HG02798 (cell line): ENCODE measurements around the gene CAPN14.
"Not testable (repeated sequence)": the region's sequence is repeated elsewhere in the genome, so short reads cannot be mapped to it uniquely, and the experiment has no call there.

Source experiments
- ATAC-seq: cut with Tn5 transposase; IDR thresholded peaks from one replicate; pipeline ENCODE4 v1.9.1; 2021; ENCODE audit warnings: mild to moderate bottlenecking; ENCODE audit not compliant: unreplicated experiment, poor library complexity

Gene CAPN14

DNA sequence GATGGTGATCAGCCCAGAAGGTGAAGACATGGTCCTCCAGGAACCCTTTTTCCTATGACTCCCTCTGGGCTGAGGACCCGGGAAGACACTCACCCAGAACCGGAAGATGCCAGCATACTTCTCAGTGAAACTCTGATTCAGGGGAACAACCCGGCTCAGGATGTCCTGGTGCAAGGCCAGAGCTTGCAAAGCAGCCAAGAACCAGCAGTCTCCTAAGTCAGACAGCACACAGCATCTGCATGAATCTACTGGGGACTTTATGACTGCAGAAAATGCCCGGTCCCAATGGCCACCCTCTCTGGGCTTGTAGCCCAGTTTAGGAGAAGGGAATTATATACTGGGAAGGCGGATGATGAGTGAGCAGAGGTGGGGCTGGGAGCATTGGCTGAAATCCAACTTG, 15.3 kb downstream of the CAPN14 start:
- ATAC-seq: no peak

DNA sequence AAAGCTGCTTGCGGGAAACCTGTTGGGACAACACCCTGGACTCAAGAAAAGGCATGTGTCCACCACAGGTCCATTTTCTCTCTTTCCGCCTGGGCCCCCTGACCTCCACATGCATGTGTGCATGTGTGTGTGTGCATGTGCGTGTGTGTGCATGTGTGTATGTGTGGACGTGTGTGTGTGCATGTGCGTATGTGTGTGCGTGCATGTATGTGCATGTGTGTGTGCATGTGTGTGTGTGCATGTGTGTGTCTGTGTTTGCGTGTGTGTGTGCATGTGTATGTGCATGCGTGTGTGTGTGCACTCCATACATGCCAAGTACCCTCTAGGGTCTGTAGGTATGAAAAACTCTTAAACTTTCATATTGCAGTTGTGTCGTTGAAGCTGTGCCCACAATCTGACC, 16.3 kb downstream of the CAPN14 start:
- no peak for ATAC-seq

DNA sequence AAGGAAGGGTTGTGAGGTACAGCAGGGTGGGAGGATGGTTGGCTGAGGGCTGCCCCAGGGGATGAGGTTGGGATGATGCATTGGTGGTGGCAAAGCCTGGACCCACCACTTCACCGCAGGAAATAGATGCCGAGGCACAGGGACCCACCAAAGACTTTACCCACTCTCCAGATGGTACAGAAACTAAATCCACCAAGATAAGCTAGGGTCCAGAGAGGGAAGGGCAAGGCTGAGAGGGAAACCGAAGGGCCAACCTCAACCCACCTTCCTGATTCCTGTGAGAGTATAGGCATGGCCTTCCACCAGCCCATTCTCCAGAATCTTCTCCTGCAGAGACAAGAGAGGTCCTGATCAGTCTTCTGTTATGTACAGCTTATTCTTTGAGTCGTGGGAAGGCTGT, 18.1 kb downstream of the CAPN14 start:
- ATAC-seq: no peak

DNA sequence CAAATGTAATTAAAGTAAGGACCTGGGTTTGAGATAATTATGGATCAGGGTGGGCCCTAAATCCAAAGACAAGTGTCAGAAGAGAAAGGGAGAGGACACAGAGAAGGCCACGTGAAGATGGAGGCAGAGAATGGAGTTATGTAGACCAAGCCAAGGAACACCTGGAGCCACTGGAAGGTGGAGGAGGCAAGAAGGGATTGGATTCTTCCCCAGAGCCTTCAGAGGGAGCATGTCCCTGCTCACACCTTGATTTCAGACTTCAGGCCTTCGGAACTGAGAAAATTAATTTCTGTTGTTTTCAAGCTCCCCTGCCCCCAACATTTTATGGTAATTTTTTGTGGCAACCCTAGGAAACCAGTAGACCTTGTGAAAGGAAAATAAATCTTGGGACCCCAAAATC, 19.6 kb downstream of the CAPN14 start:
- no peak for ATAC-seq

DNA sequence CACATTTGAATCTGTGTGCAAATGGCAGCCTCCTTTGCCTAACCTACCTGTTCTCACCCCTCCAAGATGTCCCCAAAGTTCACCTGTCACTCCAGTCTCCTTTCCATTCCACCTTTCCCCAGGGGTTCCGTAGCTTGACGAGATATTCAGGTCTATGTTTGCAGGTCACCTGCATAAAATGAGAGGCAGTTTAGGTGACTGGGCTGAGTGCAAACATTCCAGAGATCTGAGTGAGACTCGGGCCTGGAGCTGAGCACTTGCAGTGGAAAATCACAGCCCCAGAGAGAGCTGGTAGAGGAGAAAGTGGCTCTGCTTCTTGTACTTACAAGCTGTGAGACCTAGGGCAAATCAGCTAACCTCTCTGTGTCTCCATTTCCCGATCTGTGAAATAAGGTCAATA, 20.1 kb downstream of the CAPN14 start:
- ATAC-seq: no peak

DNA sequence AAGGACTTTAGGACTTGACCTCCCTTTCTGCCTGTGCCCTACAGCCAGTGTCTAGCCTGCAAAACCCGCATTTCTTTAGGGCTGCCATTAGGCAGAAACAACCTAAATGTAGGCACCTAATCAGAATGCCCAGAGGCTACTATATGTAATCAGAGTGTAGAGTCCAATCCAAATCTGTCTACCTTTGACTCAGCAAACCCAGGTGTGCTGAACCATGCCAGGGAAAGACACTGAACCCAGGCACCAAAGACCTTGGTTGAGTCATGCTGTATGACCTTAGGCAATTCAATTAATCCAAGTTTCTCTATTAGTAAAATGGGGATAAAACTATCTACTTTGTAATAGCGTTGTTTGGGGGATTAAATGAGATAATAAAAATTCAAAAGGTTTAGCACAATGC, 20.7 kb downstream of the CAPN14 start:
- ATAC-seq: no peak

DNA sequence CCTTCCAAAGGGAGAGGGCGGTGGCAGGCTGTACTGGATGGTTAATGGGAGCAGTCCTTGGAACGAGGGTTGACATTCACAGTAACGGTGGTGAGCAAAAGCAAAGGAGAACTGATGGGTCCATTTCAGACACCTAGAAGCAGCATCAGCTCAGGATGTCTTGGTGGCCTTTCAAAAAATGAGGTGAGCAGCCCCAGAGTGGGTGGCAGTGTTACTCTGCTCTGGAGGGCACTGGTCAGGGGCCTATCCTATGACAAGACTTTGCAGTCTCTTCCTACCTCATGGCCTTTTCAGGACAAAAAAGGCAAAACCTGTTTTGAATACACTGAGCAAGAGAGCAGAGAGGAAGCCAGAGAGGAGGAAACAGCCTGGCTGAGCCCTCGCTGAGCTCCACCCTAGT, 23.5 kb downstream of the CAPN14 start:
- ATAC-seq: no peak

DNA sequence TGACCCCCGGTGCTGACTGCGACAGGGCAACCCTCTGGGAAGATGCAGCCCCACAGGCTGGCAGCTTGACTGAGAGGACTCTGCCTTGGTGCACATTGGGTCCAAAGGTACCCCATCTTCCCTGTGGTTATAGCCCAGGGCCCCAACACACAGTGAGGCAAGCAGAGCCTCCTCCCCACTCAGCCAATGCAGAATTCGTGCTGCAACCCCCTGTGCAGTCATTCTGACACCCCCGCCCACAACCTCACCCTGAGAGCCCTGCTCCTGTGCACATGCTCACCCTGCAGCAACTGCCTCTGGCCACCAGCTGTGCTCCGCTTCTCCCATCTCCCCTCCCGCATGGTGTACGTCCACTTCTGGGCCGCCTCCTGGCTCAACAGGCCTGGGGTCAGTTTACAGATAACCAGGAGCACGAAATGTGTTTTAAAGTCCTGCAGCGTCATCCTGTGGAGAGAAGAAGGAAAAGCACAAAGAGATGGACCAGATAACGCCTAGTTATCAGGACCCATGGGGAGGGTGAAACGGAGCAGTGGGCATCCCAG, 24.4 kb downstream of the CAPN14 start:
- no peak for ATAC-seq

DNA sequence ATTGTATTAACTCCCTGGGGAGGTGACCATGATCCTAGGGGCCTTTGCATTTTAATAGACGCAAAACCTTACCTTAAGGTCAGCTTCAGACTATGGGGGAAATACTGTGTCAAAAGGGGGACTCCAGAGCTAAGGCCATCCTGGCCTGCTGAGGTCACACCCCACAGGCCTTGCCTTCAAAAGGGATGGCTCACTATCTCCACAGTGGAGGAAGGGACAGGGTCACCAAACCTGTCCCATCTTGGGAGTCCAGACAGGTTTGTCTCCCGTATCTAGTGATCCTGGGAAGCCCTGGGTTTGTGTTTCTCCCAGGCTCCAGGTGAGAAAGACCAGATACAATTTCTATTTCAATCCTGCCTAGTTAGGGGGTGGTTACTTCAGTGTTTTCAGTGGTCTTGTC, 24.9 kb downstream of the CAPN14 start:
- ATAC-seq: no peak

DNA sequence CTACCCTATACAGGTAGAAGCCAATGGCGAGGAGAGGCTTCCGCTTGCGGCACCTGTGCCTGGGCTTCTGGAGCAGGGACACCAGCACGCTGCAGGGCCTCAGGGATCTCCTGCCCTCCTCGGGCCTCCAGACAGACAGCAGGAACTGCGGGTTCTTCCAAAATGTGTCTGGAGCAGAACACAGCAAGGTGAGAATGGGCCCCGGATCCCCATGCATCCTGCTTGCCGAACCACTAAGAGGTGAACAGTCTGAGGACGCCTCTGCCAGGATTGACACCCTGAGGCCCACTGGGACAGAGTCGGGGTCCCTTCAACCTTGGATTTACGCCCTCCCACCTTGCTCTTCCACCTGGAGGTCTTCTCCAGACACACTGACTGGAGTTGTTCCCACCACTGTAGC, 25.4 kb downstream of the CAPN14 start:
- no peak for ATAC-seq

DNA sequence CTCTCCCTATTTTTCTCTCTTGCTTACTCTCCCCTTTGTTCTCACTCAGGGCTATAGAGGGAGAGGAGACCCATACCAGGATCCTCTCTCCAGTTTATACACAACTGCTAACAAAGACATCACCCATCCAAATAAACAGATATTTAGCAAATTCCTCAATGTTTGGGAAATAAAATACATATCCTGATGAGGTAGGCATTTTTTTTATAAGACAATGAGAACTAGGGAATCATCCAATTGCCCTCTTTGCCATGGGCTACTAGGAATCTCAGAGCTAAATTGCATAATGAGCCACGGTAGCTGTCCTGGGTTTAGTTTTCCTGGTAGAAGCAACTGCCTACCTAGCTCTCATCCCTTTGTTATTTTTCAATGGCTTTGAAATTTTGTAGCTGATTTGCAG, 27.1 kb downstream of the CAPN14 start:
- ATAC-seq: no peak

DNA sequence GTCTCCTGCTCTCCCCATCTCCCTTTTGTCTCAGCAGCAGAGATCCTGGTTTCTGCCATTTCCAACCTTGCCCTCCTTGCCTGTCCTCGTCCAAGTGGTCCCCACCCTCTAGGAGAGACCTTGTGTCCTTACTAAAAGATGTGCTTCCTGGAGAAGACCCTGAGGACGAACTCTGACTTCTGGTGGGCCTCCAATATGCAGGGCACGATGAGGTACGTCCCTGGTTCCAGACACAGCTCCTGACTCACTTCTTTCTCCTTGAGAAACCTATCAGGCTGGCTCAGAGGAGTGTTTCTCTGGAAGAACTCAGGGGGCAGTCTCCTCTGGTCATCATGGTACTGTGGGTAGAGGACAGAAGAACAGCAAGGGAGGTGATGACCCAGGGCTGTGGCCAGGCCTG, 28.2 kb downstream of the CAPN14 start:
- no peak for ATAC-seq

DNA sequence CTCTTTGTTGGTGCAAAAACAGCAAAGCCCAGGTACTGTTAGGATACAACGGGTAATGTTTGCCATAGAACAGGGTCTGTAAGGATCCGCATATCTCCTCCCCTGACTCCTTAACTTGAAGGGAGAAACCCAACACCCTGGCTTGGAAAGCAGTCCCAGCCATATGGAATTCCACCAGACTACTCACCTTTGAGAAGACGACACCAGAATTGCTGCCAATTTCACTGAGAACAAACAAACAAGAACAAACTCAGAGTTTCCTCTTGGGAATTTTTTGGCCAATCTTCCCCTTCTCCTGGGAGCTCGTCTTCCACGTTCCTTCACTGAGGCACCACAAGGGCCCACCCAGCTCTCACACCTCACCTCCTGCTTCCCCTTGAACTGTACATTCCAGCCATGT, 29.2 kb downstream of the CAPN14 start:
- ATAC-seq: no peak

DNA sequence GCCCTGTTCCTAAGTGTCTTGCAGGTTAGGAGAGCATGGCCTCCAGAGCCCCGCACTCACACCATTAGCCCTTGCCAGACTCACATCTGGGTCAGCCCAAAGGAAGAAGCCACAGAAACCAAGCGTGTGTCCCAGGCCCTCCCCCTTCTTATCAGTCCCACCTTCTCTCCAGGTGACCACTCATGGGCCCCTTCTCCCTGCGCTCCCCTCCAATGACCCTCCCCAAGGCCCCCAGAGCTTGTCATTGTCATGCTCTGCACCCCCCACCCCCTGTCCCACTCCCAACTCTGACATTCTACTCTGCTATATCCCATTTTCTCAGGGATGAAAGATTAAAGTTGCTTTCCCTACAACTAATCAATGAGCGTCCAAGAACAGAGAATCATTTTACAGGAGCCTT, 30.1 kb downstream of the CAPN14 start:
- ATAC-seq: no peak

DNA sequence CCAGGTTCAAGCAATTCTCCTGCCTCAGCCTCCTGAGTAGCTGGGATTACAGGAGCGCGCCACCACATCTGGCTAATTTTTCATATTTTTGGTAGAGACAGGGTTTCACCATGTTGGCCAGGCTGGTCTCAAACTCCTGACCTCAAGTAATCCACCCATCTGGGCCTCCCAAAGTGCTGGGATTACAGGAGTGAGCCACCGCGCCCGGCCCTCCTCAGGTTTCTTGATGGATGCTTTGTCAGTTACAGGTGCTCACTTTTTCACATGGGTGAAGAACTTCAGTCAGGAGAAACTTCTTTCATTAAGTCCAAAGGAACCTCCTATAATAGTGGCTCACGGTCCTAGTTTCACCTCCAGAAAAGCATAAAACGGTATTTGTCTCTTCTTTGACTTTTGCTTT, 33.3 kb downstream of the CAPN14 start:
- not testable (repeated sequence) for ATAC-seq

DNA sequence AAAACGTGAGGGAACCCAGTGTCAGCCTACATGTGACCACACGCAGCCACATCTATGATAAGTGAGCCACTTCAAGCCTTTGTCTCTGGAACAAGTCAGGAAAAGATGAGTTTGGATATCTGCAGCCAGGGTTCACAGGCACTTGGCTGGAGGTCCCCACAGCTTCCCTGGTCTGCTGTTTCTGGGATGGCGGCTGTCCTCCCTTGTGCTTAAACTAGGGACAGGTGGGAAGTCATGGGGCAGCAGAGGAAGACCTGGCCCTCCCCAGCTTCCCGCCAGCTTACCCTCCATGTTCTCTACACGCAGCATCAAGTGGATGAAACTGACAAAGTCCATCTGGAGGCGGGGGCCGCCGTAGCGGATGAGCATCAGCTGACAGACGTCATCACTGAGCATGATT, 40.6 kb downstream of the CAPN14 start:
- ATAC-seq: no peak

DNA sequence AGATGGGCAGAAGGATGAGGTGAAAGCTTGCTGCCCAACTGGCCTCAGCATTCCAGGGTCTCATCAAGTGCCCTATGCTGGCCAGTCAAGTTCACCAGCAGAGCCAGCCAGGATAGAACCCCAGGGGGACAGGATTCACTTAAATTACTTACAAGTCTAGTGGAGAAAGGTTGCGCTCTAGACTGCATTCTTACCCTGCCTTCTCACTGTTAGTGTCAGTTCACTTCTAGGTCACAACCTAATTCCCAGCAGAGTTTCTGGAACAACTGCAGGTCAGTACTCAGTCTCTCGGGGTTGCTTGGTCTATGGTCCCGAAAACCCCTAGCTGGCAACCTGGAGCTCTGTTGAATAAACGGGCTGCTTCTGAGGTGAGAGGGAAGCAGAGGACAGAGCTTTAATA, 46.2 kb downstream of the CAPN14 start:
- no peak for ATAC-seq

DNA sequence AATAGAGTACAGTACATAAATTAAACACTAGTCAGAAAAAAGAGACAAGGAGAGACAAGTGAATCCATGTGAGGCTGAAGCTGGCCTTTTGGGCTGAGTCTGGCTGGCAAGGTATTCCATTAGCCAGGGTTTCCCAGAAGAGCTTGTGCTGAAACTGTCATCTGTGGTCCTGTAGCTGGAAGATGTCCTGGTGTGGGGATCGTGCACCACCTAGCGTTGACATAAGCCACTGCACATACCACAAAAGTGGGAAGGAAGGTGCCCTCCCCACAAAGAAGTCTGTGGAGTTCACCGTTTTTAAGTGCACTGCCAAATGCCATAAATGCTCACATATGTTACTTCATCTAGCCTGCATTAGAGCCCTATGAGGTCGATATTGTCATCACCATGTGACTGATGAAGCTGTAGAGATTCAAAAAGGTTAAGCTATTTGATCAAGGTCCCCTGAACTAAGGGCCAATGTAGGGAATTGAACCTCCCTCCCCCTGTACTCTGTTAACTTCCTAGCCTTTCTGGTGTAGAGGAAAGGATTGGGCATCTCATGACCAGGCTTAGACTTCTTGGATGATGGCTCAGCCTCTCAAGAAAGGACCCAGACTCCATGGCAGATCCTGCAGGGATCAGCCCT, 47.1 kb downstream of the CAPN14 start:
- ATAC-seq: peak; percentile 85

DNA sequence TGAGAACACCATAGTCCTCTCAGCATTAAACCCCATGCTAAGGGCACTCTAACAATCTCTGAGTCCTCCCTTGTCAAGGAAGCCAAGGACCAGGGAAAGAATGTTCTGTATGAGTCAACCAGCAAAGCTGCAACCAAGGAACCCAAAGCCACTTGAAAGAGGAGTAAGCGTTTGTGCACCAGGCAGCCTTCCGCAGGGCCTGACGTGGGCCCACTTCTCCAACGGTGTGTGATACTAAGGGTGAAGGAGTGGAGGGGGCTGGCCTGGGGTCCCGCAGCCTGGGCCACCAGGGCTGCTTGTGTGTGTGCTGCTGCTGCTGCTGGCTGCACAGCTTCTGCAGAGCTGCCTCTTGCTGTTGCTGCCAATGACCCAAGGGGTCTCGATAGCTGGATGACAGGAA, 49.0 kb downstream of the CAPN14 start:
- ATAC-seq: no peak

DNA sequence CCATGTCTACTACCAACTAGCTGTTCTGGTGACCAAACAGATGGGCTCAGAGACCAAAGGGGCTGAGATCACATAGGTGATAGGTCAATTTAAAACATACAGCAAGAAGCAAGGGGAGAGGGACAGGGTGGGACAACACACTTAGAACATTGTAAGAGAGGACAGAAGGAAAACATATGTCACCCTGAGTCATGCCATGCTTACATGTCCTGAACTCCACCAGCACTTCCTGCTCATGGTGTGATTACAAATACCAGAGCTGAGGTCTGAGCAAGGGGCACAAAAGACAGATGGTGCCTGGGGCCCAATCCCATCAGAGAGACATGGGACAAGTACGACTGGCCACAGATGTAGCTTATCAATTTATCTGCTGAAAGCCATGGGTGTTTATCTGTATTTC, 50.4 kb downstream of the CAPN14 start:
- ATAC-seq: no peak

DNA sequence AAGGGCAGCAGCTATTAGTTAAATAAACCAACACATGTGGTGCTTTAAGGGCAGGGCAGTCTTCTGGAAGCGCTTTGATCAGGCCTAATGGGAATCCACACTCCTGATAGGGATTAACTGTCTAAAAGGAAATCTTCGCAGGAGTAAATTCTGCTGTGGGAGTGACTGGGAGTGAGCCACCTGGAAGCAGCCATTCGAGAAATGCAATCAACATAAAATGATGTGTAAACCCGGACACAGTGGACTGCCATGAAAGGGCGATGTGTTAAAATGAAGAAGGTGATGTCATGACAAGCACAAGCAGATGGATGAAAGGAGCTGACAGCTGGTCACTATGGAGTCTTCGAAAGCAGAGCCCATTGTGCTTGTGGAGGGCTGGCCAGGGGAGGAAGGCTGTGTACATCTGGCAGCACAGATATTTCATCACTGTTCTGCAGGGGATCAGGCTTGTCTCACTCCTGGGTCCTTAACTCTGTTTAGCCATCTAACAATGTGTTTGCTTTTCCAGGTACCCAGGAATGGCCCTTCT, 54.2 kb downstream of the CAPN14 start:
- ATAC-seq: no peak

DNA sequence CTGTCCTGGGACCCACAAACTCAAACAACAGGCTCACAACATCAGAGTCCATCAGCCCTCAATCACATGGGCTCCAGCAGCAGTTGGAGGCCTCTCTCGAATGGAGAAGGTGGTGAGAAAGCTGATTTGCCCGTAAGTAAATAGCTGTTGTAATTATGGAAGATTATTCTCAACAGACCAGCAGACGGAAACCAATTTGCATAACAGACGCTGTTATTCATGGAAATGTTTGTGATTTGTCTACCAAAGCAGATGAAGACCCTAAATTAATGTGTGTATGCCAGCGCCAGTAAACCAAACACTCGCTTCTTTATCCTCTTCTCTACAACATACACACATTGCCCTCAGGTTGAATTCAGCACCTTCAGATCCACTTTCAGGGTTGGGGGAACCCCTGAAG, 55.7 kb downstream of the CAPN14 start:
- no peak for ATAC-seq

DNA sequence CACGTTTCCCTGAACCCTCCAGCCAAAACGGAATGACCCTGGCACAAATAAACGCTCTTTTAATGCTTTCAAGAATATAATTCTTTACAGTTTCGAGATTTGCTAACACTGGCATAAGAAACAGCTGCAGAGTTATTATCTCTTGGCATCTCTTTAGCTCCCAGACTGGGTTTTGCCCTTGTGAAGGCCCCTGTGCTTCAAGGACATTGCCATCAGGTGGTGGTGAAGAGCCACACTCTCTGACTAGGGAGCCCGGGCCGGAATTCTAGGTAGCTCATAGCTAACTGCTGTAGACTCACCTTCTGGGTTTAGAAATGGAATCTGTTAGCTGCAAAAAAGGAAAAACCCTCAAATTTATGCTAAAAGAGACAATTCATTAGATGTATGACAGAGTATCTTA, 65.8 kb downstream of the CAPN14 start:
- ATAC-seq: no peak
